ELF-1 (cell line): ENCODE data around the gene CST6.

Experiments
- DNase-seq: peaks from one replicate; pipeline ENCODE4 v3.0.0-alpha.2; 2016; ENCODE audit warnings: low read depth, low spot score

Gene CST6

DNA sequence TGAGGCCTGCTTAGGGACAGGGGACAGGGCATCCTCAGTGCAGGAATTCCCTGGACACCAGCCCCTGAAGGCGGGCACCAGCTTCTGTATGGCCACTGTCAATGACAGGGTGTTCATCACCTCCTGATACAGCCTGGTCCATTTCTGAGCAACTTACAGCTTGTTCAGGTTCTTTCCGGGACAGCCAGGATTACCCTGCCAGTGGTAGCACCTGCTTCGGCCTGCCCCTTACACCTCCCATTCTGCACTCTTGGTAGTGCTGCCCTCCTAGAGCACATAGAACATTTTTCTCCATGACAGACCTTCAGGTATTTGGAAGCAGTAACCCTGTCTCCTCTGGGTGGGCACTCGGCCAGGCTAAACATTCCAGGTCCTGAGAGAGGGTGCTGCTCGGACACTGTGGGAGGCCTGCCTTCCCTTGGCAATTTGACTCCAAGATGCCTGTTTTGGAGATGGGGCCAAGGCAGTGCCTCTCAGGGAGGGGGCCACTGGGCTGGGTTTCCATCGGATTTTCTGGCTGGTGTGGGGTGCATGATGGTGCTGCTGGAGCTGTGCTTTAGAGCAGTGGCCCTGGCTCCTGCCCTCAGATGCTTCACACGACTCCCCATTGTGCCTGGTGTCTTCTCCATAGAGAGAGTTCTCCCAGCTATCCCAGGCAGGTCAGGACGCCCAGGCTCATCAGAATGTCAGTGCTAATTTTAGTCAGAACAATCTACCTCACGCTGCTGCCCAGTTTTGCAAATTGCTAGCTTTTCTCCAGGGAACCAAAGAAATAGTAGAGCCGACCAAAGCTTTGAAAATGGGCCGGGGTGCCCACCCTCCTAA, 35.9 kb downstream of the CST6 start:
- no peak for DNase-seq

DNA sequence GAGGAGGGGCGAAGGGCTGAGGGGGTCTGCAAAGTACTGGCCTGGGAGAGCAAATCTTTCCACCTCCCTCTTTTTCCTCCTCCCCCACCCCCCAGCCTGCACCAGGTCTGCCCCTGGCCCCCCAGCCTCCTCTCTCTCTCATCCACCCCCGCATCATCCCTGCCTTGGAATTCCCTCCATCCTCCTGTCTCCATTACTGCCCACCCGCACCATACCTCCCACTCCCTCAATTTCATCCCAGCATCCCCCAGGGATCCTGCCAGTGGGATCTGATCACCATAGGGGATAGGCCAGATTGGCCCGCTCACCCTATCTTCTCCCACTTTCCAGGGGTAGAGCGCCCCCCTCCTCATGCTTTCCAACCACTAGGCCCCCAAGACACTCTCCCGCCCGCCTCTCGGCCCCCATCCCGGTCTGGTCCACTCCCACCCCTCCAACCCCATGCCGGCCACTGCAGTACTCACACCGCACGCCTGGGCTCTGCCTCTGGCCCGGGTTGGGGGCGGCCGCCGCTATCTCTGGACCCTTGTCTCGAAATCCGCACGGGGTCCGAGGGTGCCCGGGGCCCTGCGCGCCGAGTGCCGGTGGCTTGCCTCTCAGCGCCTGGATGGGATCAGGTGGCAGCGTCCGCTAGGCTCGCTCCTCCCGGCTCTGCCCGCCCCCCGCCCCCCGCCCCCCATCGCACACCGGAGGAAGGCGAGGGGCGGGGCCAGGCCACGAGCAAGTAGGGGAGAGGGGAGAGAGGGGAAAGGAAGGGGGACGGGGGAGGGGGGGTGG, 36.9 kb downstream of the CST6 start, which contains the start of gene GAL3ST3:
TSS of gene GAL3ST3 (minus strand) at position 615 of the 777 bp plus-strand sequence. CDS start 3,746 bp downstream, outside the sequence.
- DNase-seq = no peak

DNA sequence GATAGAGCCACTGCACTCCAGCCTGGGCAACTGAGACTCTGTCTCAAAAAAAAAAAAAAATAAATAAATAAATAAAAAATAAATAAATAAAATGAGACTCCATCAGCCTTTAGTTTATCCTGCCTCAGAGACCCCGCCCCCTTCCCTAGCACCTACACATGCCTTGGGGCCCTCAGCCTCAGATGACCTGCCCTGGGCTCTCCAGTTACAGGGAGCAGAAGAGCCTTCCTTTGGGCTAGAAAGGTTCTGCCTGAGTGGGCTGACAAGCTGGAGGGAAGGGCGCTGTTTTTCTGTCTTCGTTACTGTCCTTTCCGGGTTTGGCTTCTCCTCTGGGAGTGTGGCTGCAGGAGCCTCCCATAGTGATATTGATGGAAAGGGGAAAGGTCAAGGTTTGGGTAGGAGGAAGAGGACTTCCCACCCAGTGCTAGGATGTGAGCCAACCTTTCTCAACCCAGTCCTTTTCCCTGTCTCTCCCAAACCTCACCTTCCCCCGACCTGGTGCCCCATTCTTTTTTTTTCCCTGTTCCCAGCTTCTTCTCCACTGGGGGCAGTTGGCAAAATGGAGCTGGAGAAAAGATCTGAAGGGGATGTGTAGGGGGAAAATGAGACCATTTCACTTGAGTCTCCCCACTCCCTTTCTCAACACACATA, 38.9 kb downstream of the CST6 start:
- peak; percentile 25 for DNase-seq

DNA sequence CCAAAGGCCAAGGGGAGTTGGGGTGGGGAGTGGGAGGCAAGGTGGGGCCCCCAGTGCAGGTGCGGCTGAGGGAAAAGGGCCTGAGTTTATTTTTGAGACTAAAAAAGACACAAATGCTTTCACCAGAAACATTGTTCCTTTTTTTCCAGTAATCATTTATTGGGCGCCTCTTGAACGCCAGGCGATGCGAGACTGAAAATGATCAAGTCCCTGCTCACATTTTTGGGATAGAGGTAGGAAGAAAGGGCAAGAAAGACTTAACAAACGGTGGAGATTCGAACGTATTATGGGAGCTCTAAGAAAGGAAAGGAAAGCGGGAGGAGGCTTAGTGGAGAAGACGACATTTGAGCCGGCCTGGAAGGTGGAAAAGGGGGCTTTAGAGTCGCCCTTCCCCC, 39.6 kb downstream of the CST6 start:
- DNase-seq = no peak

DNA sequence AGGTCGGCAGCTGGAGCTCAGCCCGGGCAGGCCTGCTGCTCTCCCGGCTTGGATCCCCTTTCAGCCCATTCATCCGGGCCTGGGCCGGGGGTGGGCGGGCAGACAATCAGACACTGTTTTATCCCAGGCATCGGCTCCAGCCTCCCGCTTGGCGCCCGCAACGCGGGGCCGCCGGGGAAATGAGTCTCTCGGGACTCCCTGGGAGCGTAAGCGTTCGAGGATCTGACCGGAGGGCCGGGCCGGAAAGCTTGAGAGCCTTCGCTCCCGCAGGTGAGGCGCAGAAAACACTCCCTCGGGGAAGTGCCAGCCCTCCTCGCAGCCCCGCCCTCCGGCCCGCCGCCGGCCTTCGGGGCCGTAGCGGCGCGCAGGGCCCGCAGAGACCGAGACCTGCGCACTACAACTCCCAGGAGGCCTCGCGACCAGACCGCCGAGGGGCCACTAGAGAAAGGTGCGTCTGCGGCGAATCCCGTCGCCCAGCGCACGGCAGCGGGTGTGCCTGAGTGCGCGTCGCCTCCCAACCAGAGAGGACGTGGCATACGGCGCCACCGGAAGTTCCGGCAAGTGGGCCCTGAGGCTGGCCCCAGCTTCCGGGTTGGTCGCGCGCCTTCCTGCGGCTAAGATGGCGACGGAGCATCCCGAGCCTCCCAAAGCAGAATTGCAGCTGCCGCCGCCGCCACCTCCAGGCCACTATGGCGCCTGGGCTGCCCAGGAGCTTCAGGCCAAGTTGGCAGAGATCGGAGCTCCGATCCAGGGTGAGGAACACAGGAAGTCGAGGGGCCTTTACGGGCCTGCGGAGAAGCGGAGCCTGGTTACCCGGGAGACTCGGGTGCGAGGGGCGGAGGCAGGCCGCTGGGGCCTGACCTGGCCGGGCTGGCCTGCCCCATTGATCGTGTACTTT, 40.2 kb downstream of the CST6 start, which contains the start of gene SF3B2:
TSS of gene SF3B2 (plus strand) at position 599 of the 898 bp plus-strand sequence. CDS start at position 620, 21 bp downstream.
- peak; percentile 99 for DNase-seq

DNA sequence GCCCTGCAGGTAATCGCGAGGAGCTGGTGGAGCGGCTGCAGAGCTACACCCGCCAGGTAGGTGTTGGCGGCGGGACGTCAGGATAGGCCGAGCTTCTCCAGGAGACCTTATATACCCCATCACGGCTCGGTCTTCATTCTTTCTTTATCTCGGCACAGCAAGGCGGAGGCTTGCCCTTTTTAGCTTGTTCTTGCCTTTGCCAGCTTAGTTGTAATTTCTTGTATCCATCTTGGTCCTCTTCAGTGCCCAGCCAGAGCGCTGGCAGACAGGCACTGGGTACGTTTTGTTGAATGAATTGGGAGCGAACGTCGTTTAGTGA, 40.8 kb downstream of the CST6 start:
- DNase-seq = no peak

DNA sequence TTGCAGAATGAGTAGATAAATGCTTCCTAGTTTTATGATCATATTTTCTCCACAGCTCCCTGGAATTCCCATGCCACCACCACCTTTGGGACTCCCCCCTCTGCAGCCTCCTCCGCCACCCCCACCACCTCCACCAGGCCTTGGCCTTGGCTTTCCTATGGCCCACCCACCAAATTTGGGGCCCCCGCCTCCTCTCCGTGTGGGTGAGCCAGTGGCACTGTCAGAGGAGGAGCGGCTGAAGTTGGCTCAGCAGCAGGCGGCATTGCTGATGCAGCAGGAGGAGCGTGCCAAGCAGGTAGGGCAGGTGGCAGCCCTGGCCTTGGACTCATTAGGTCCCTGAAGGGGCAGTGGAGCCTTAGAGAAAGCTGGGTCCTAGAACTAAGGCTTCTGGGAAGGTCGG, 43.2 kb downstream of the CST6 start:
- no peak for DNase-seq

DNA sequence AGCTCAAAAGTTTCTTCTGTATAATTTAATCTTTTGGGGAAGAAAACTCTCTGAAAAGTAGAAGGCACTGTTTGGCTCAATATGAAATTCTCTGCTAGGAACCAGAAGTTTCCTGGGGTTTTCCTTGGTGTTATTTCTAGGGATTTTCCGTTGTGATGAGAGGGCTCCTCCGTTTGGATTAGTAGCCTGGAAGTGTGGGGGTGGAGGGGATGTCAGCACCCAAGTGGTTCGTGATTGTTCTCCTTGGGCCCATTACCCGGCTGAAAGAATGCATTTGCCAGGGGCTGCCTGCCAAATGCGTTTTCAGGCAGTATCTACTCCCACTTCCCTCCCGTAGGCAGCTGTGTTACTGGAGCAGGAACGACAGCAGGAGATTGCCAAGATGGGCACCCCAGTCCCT, 44.7 kb downstream of the CST6 start:
- DNase-seq = no peak

DNA sequence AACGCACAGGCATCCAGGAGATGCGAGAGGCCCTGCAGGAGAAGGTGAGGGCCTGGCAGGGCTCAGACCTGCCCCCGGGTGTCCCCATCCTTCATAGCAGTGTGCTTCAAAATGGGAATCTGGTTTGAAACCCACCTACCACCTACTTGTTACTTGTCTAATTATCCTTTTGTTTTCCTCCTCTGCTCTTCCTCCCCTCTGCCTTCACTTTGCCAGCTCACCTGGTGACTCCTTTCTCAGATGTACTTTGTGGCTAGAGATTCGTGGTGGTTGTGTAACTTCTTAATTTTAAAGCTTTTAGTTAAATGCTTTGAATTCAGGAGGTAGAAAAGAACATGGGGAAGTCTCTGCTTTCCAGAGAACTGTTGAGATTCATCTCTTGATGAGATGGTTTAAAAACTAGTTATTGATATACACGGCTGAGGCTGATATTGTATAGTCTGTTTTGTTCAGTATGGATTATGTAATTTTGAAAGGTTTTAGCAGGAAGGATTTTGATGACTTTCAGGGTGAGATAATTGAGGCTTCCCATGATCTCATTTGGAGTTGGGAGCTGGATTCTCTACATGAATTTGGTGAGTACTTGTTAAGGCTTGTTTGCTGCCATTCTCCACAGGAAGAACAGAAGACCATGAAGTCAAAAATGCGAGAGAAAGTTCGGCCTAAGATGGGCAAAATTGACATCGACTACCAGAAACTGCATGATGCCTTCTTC, 48.3 kb downstream of the CST6 start:
- DNase-seq = no peak

DNA sequence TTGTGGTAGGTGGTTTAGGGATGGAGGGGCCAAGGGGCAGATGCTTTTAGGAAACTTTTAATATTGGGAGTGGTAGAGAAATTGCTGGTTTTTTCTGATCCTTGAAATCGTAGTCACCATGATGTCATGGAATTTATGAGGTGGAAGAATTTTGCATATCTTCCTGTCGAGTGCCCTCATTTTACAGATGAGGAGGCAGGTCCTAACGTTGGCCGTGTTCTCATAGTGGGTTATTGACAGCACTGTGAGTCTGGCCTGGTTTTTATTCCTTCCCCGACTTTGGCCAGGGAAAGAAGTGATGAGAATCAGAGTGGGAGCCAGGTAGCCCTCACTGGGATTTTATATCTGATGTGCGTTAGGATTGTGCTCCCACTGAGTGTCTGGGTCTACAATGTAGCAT, 49.5 kb downstream of the CST6 start:
- no peak for DNase-seq

DNA sequence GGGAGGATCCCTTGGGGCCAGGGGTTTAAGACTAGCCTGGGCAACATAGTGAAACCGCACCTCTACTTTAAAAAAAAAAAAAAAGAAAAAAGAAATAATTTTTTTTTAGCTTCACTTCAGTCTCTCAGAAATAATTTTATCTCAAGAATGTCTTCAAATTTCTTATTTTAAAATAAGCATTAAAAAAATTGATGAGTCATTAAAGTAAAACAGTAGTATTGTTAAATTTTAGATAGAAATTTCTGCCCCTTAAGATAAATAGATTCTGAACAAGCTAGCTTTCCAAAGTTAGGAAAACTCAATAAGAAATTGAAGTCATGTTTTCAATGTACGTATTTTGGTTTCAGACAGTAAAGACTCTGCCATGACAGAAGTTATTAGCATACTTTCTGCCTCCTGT, 50.6 kb downstream of the CST6 start:
- DNase-seq = no peak
